Neural progenitor cell (in vitro differentiated cells): ENCODE measurements around the gene CYP26A1. TPM values are rescaled to one million over a fixed set of nuclear protein-coding genes. Genes with fewer than 3 reads are reported as not detected.
"Not testable (repeated sequence)": the region's sequence is repeated elsewhere in the genome, so short reads cannot be mapped to it uniquely, and the experiment has no call there.

Experiments used
- DNase-seq: peaks from one replicate; pipeline ENCODE4 v3.0.0-alpha.2; 2016; ENCODE audit warnings: low spot score
- H2AFZ ChIP-seq: fragments of 200-600 bp; sonication (generic); replicated peaks from 2 replicates; pipeline ENCODE4 v1.6.1; 2016; ENCODE audit warnings: antibody characterized with exemption
- H3F3A ChIP-seq: fragments of 200-600 bp; sonication (generic); 2 replicates; pipeline ENCODE4 v1.6.1; 2016; ENCODE audit warnings: antibody characterized with exemption, low read depth
- H3K27ac ChIP-seq: fragments of 200-600 bp; sonication (generic); 2 replicates; pipeline ENCODE4 v1.5.1; 2016; ENCODE audit warnings: mild to moderate bottlenecking
- H3K27me3 ChIP-seq: fragments of 200-600 bp; sonication (generic); 2 replicates; pipeline ENCODE4 v1.6.1; 2016; ENCODE audit warnings: mild to moderate bottlenecking, moderate library complexity
- H3K36me3 ChIP-seq: fragments of 200-600 bp; sonication (generic); 2 replicates; pipeline ENCODE4 v1.5.1; 2016
- H3K4me1 ChIP-seq: fragments of 200-600 bp; sonication (generic); 2 replicates; pipeline ENCODE4 v1.6.1; 2016; ENCODE audit warnings: mixed run types
- H3K4me2 ChIP-seq: fragments of 200-600 bp; sonication (generic); 2 replicates; pipeline ENCODE4 v1.6.1; 2016
- H3K4me3 ChIP-seq: fragments of 200-600 bp; sonication (generic); 2 replicates; pipeline ENCODE4 v1.5.1; 2016
- H3K79me2 ChIP-seq: fragments of 200-600 bp; sonication (generic); 2 replicates; pipeline ENCODE4 v1.6.1; 2016; ENCODE audit warnings: low read depth
- H3K9ac ChIP-seq: fragments of 200-600 bp; sonication (generic); 2 replicates; pipeline ENCODE4 v1.6.1; 2016
- H3K9me3 ChIP-seq: fragments of 200-600 bp; sonication (generic); 2 replicates; pipeline ENCODE4 v1.5.1; 2016; ENCODE audit warnings: low read depth
- H4K20me1 ChIP-seq: fragments of 200-600 bp; sonication (generic); 2 replicates; pipeline ENCODE4 v1.6.1; 2016; ENCODE audit warnings: low read depth
- H3K27ac Mint-ChIP-seq: 3 replicates; pipeline ENCODE4 v1.8.0; 2021; ENCODE audit warnings: mixed read lengths
- H3K27me3 Mint-ChIP-seq: 2 replicates; pipeline ENCODE4 v1.8.0; 2022; ENCODE audit warnings: low read depth, mild to moderate bottlenecking, inconsistent platforms, moderate library complexity, mixed read lengths; ENCODE audit not compliant: insufficient read depth
- H3K36me3 Mint-ChIP-seq: 3 replicates; pipeline ENCODE4 v1.8.0; 2021; ENCODE audit warnings: mixed read lengths
- H3K4me1 Mint-ChIP-seq: 3 replicates; pipeline ENCODE4 v1.8.0; 2021; ENCODE audit warnings: mixed read lengths
- H3K4me3 Mint-ChIP-seq: 3 replicates; pipeline ENCODE4 v1.8.0; 2021; ENCODE audit warnings: mild to moderate bottlenecking, moderate library complexity, mixed read lengths
- H3K9me3 Mint-ChIP-seq: 3 replicates; pipeline ENCODE4 v1.8.0; 2020; ENCODE audit warnings: mixed read lengths
- CTCF ChIP-seq: fragments of 200-600 bp; sonication (generic); IDR thresholded peaks from 2 replicates; pipeline ENCODE4 v1.5.1; 2017; ENCODE audit warnings: antibody characterized with exemption, mild to moderate bottlenecking
- EZH2 ChIP-seq: fragments of 200-600 bp; sonication (generic); IDR thresholded peaks from 2 replicates; pipeline ENCODE4 v1.6.1; 2017; ENCODE audit warnings: antibody characterized with exemption, mild to moderate bottlenecking, moderate library complexity
- EZH2phosphoT487 ChIP-seq: fragments of 200-600 bp; sonication (generic); IDR thresholded peaks from 2 replicates; pipeline ENCODE4 v1.6.1; 2017; ENCODE audit warnings: antibody characterized with exemption
- total RNA-seq: library from RNA; depleted of rRNA; stranded (reverse); fragments of >200 nt; gene quantifications from 2 replicates; pipeline ENCODE4 v1.2.3, GENCODE V29; 2015; ENCODE audit warnings: low replicate concordance

CYP26A1 gene
- total RNA-seq, 1 donor from 2014 or later, result 6.7 TPM

GRCh38 chr10:93098816-93099215 lies 25.1 kb downstream of the CYP26A1 start:
- DNase-seq, result no peak
- Histone ChIP-seq H3K9ac (no peak overlapping the region), H3K27ac (no peak overlapping the region), H3K9me3 (peaks cover 4% of the 10 kb centered on the region), H3K4me2 (no peak overlapping the region), H4K20me1 (no peaks in the 10 kb centered on the region), H2AFZ (no peak overlapping the region), H3K4me3 (no peak overlapping the region), H3K36me3 (peaks cover 7% of the 10 kb centered on the region), H3K27me3 (no peaks in the 10 kb centered on the region), H3K4me1 (no peaks in the 10 kb centered on the region), H3F3A (no peaks in the 10 kb centered on the region), H3K79me2 (no peaks in the 10 kb centered on the region)
- TF ChIP-seq CTCF, result no peak
- TF ChIP-seq EZH2, result no peak
- no peak for TF ChIP-seq EZH2phosphoT487
- Mint-ChIP-seq H3K4me3 (no peak overlapping the region), H3K4me1 (no peaks in the 10 kb centered on the region), H3K36me3 (no peaks in the 10 kb centered on the region), H3K27me3 (peaks cover 5% of the 10 kb centered on the region), H3K27ac (no peak overlapping the region), H3K9me3 (peaks cover 4% of the 10 kb centered on the region)

- H3K27me3 ChIP-seq, result no peaks in the 10 kb centered on the region
- Mint-ChIP-seq H3K9me3 (peaks cover 4% of the 10 kb centered on the region), H3K4me1 (no peaks in the 10 kb centered on the region), H3K36me3 (no peaks in the 10 kb centered on the region), H3K4me3 (no peak overlapping the region), H3K27me3 (peaks cover 5% of the 10 kb centered on the region), H3K27ac (no peak overlapping the region)
- no peak for DNase-seq
- H3K9ac ChIP-seq, result no peak overlapping the region
- H3K79me2 ChIP-seq, result no peaks in the 10 kb centered on the region
- H3F3A ChIP-seq, result no peaks in the 10 kb centered on the region
- H3K36me3 ChIP-seq, result peaks cover 8% of the 10 kb centered on the region
- H3K4me2 ChIP-seq, result no peak overlapping the region
- no peak overlapping the region for H3K4me3 ChIP-seq
- H4K20me1 ChIP-seq, result no peaks in the 10 kb centered on the region
- no peak overlapping the region for H2AFZ ChIP-seq
- H3K9me3 ChIP-seq, result peaks cover 4% of the 10 kb centered on the region
- TF ChIP-seq EZH2 (no peak), EZH2phosphoT487 (no peak), CTCF (no peak)
- H3K27ac ChIP-seq, result no peak overlapping the region
- no peaks in the 10 kb centered on the region for H3K4me1 ChIP-seq
Measured at GRCh38 chr10:93099670-93100069, 26.0 kb downstream of the CYP26A1 start.

- H4K20me1 ChIP-seq, H3K27ac Mint-ChIP-seq, H3K36me3 ChIP-seq, H2AFZ ChIP-seq, H3K27me3 Mint-ChIP-seq, H3K9me3 ChIP-seq, H3K27ac ChIP-seq, H3K4me2 ChIP-seq, H3K36me3 Mint-ChIP-seq, DNase-seq, H3K4me3 Mint-ChIP-seq, H3K4me3 ChIP-seq, H3K4me1 Mint-ChIP-seq, H3K4me1 ChIP-seq, H3K9me3 Mint-ChIP-seq, H3F3A ChIP-seq, H3K27me3 ChIP-seq, H3K79me2 ChIP-seq, H3K9ac ChIP-seq: not testable (repeated sequence)
Measured at GRCh38 chr10:93101148-93101547, 27.5 kb downstream of the CYP26A1 start.

GRCh38 chr10:93103953-93104352 lies 30.3 kb downstream of the CYP26A1 start:
- Histone ChIP-seq H3K79me2 (no peaks in the 10 kb centered on the region), H3K4me3 (no peak overlapping the region), H3F3A (no peaks in the 10 kb centered on the region), H3K9me3 (peaks cover 4% of the 10 kb centered on the region), H3K4me2 (no peak overlapping the region), H3K4me1 (no peaks in the 10 kb centered on the region), H4K20me1 (no peaks in the 10 kb centered on the region), H3K27me3 (no peaks in the 10 kb centered on the region), H2AFZ (no peak overlapping the region), H3K27ac (no peak overlapping the region), H3K36me3 (peaks cover 8% of the 10 kb centered on the region), H3K9ac (no peak overlapping the region)
- no peak overlapping the region for H3K27ac Mint-ChIP-seq
- peaks cover 3% of the 10 kb centered on the region for H3K27me3 Mint-ChIP-seq
- peaks cover 8% of the 10 kb centered on the region for H3K9me3 Mint-ChIP-seq
- DNase-seq, result no peak
- H3K36me3 Mint-ChIP-seq, result no peaks in the 10 kb centered on the region
- TF ChIP-seq EZH2phosphoT487 (no peak), CTCF (no peak), EZH2 (no peak)
- no peaks in the 10 kb centered on the region for H3K4me1 Mint-ChIP-seq
- H3K4me3 Mint-ChIP-seq, result no peak overlapping the region
